Measurements from ENCODE around the gene C19orf81.

GRCh38 chr19:50702158-50702870 is 53.1 kb downstream of the C19orf81 start:
- no peak for TF ChIP-seq CTCF (conservative IDR thresholded peaks at IDR 0.05; ENCODE audit: low read length)
- no peak for TF ChIP-seq EZH2phosphoT487 (IDR thresholded peaks at IDR 0.05; ENCODE audit: borderline replicate concordance)
